Peyer's patch (tissue), 4 donors: Measurements from ENCODE around the gene KCNMA1.

ENCODE experiments used
- POLR2A ChIP-seq, 2 donors: fragments of 450-650 bp; IDR thresholded peaks; one replicate each; pipeline ENCODE4 v1.5.1; 2017; ENCODE audit warnings: antibody characterized with exemption in 2 of 2, mild to moderate bottlenecking in 2 of 2, moderate library complexity in 2 of 2
- TF ChIP-seq, protein P1 (sequence below), 6 experiments: fragments of 450-650 bp in 4 of 6; fragments of 200-600 bp in 2 of 6; sonication (generic) in 1 of 6; IDR thresholded peaks; one replicate each; pipeline ENCODE4 v1.5.1; 2017 to 2019; ENCODE audit warnings: antibody characterized with exemption in 6 of 6, mild to moderate bottlenecking in 3 of 6, moderate library complexity in 1 of 6

- no peak for TF ChIP-seq POLR2A (IDR thresholded peaks at IDR 0.05)
- TF ChIP-seq, protein P1, sequence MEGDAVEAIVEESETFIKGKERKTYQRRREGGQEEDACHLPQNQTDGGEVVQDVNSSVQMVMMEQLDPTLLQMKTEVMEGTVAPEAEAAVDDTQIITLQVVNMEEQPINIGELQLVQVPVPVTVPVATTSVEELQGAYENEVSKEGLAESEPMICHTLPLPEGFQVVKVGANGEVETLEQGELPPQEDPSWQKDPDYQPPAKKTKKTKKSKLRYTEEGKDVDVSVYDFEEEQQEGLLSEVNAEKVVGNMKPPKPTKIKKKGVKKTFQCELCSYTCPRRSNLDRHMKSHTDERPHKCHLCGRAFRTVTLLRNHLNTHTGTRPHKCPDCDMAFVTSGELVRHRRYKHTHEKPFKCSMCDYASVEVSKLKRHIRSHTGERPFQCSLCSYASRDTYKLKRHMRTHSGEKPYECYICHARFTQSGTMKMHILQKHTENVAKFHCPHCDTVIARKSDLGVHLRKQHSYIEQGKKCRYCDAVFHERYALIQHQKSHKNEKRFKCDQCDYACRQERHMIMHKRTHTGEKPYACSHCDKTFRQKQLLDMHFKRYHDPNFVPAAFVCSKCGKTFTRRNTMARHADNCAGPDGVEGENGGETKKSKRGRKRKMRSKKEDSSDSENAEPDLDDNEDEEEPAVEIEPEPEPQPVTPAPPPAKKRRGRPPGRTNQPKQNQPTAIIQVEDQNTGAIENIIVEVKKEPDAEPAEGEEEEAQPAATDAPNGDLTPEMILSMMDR (IDR thresholded peaks at IDR 0.05): no peak
Measured at GRCh38 chr10:77071001-77071511, 566.6 kb downstream of the KCNMA1 start.
